ENCODE results near the gene MYH16.

DNA sequence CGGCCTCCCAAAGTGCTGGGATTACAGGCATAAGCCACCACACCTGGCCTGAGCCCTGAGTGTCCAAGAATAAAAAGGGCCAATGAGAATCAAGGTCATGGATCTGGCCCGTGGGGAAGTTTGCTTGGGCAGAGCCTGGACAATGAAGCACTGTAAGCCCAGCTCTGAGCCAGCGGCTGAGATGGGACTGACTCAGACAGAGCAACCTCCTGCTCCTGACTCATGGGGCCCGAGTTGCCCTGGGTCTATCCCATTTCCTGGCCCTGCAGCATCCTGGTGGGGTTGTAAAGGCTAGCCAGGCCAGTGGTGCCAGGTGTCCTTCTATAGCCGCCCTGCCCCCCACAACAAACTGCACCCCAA is 5.2 kb upstream of the MYH16 start:
- TF ChIP-seq, protein P1, sequence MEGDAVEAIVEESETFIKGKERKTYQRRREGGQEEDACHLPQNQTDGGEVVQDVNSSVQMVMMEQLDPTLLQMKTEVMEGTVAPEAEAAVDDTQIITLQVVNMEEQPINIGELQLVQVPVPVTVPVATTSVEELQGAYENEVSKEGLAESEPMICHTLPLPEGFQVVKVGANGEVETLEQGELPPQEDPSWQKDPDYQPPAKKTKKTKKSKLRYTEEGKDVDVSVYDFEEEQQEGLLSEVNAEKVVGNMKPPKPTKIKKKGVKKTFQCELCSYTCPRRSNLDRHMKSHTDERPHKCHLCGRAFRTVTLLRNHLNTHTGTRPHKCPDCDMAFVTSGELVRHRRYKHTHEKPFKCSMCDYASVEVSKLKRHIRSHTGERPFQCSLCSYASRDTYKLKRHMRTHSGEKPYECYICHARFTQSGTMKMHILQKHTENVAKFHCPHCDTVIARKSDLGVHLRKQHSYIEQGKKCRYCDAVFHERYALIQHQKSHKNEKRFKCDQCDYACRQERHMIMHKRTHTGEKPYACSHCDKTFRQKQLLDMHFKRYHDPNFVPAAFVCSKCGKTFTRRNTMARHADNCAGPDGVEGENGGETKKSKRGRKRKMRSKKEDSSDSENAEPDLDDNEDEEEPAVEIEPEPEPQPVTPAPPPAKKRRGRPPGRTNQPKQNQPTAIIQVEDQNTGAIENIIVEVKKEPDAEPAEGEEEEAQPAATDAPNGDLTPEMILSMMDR (conservative IDR thresholded peaks at IDR 0.05; ENCODE audit: low read length) = no peak
- TF ChIP-seq EZH2phosphoT487 (IDR thresholded peaks at IDR 0.05; ENCODE audit: borderline replicate concordance, low read depth, low read length) = no peak
